ENCODE data around the gene COG2.
"Not testable (repeated sequence)": the region's sequence is repeated elsewhere in the genome, so short reads cannot be mapped to it uniquely, and the experiment has no call there.

COG2 gene

GRCh38 chr1:230642263-230642959, at the start of gene COG2:
Gene COG2 (plus strand): TSS chr1:230642481. CDS start chr1:230642607, 126 bp downstream.
- DNase-seq, result peak; percentile 99

- no peak for DNase-seq
Measured at GRCh38 chr1:230592848-230593414, 49.4 kb upstream of the COG2 start.

- DNase-seq, result no peak
Measured at GRCh38 chr1:230594214-230594773, 48.0 kb upstream of the COG2 start.

DNA sequence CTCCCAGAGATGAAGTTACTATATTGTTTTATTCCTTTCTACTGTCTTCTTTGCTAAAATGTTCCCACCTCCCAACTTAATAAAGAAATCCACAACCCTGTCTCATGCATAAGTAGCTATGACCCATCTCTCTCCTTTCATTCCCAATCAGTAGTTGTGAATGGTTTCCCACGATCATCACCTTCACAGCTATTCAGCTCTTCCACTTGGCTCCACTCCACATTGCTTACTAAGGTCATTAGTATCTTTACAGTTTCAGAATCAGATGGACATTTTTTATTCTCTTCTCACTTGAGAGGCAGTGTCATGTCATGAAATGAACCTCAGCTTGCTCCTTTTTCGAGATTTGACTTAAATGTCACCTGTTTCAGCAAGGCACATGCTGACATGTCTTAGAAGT, 47.1 kb upstream of the COG2 start:
- no peak for DNase-seq

- no peak for DNase-seq
Measured at GRCh38 chr1:230596306-230596705, 46.0 kb upstream of the COG2 start.

DNA sequence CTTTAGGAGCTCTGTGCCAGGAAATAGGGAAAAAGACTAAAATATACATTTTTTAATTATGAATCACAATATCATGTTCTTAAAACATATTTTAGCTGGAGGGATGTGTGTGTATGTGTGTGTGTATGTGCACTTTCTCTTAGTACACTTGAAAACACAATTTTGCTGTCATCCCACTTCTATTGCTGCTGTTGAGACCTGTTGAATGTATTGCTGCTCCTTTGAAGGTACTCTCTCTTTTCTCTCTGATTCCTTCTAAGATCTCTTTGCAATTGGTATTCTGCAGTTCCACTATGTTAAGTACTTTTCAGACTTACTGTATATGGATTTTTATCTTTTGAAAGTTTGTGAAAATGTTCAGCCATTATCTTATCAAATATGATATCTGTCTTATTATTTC, 43.5 kb upstream of the COG2 start:
- DNase-seq, result no peak

GRCh38 chr1:230599926-230600656, 42.2 kb upstream of the COG2 start:
- DNase-seq, result no peak

DNA sequence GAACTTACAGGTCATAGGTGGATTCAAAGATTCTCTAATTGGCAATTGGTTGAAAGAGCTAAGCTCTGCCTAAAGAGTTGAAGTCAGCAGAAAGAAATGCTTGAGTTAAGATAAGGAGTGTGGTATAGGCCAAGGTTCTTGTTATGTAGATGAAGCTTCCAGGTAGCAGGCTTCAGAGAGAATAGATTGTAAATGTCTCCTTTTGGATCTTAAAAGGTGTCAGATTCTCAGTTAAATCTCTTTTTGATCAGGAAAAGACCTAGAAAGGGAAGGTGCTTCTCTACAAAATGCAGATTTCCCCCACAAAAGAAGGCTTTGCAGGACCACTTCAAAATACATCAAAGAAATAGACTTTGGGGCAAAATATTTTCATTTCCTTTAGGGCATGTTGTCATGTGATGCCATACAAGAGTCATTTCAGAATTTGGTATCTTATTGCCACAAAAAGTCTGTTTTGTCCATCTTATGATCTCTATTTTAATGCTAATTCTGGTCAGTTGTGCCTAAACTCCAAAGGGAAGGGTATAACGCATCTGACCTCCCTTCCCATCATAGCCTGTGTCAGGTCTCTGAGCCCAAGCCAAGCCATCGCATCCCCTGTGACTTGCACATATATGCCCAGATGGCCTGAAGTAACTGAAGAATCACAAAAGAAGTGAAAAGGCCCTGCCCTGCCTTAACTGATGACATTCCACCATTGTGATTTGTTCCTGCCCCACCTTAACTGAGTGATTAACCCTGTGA, 41.5 kb upstream of the COG2 start:
- not testable (repeated sequence) for DNase-seq

- no peak for DNase-seq
Measured at GRCh38 chr1:230609208-230609607, 33.1 kb upstream of the COG2 start.

- no peak for DNase-seq
Measured at GRCh38 chr1:230610589-230610988, 31.7 kb upstream of the COG2 start.

DNA sequence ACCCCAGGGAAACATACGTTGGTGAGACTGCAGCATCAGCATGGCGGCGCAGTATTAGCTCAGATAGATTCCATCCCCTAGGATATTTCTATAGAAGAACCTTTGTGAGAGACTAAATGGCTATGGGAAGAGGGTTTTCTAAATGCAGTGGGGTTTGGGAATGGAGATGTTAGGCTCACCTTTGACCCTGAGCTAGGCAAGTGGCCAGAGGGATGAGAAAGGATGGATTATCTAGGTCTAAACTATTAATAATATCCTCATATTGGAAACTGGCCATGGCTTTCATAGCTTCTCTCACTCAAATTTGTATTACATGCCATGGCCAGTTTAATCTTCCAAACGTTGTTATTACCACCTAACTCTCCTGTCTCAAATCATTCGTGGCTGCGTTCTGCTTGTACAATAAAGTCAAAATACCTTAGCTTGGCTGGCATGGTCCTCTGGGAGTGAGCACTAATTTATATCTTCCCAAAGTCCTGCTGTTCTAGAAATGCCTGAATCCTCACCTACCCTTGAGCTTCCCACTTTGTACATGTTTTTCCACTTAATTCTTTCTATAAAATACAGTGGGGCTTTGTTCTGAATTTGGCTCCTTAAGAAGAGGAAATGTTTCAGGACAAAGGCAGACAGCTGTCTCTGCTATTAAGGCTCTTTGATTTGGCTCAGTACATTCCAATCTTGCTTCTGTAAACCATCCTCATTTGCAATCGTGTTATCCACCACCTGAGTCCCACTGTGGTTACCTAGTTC, 31.0 kb upstream of the COG2 start:
- no peak for DNase-seq

- no peak for DNase-seq
Measured at GRCh38 chr1:230611878-230612235, 30.4 kb upstream of the COG2 start.

GRCh38 chr1:230612651-230613050, 29.6 kb upstream of the COG2 start:
- DNase-seq, result no peak

- no peak for DNase-seq
Measured at GRCh38 chr1:230614121-230614520, 28.2 kb upstream of the COG2 start.

GRCh38 chr1:230618537-230618936, 23.7 kb upstream of the COG2 start:
- DNase-seq, result no peak

DNA sequence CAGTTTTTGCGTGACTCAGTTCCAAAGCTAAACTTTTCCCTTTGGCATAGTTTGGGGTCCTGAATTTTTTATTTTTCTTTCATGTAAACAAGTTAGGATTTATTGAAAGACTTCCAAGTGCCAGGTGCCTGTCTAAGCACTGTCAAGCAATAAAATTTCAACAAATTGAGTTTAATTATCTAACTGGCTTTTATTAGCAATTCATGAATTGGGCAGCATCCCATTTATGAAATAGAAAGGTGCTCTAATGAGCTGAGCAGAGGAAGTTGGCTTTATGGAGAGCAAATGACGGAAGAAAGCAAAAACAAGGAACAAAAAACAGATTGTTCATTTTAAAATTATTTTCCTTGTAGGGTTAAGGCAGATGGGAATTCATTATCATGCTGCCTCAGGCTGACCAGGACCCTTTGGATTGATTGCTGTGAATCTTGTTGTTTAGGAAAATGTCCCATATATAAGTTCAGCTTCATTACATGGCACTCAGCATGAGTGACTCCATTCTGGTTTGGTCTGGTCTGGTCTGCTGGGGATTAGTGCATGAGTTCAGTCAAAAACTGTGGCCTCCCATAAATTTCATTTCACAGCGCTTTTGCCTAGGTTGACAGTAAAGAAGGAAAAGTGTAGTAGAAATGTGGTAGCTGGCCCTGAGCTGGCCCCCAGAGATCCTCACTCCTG, 21.5 kb upstream of the COG2 start:
- no peak for DNase-seq

DNA sequence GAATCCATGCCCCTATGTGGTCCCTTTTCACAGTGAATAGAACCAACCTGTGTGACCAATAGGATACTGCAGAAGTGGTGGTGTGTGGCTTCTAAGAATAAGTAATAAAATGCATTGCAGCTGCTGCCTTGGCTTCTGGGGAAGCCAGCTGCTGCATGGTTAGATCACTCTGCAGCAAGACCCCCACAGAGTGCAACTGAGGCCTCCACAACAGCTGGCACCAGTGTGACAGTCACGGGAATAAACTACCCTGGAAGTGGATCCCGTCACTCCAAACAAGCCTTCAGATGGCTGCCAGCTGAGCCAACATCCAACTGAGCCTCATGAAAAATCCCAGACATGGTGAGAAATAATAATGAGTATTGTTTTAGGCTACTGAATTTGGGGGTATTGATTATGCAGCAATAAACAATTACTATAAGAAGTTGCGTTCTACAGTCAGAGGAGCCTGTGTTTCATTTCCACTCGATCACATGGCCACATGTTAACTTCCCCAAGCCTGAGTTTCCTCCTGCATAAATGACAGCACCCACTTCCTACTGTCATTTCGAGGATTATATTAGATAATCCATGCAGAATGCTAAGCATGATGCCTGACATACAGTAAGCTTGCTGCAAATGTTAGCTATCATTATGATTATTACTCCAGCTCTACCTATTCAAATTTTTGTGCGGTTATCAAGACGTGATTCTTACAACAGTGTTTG, 20.8 kb upstream of the COG2 start:
- DNase-seq, result no peak

- DNase-seq, result no peak
Measured at GRCh38 chr1:230622151-230622550, 20.1 kb upstream of the COG2 start.

DNA sequence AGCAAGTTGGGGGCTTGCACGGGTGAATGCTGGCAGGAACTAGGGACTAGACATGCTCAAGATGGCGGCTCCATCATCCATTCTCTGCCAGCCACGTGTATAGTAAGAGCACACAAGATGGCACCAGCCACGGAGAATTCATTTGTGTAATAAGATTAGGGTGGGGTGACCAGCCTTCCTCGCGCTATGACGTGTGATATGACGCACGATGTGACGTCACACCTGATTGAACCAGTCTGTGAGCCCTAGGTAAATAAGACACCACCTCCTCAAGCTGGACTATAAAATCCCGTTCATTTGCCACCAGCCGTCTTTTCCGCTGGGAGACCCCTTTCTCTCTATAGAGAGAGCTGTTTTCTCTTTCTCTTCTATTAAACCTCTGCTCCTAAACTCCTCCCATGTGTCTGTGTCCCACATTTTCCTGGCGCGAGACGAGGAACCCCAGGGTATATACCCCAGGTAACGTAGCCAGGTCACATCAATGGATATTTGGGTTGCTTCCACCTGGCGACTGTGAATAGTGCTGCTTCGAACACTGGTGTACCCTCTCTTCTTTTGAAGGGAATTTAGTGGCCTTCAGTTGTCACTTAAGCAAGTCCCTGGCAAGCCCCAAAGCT, 18.1 kb upstream of the COG2 start:
- DNase-seq, result no peak

DNA sequence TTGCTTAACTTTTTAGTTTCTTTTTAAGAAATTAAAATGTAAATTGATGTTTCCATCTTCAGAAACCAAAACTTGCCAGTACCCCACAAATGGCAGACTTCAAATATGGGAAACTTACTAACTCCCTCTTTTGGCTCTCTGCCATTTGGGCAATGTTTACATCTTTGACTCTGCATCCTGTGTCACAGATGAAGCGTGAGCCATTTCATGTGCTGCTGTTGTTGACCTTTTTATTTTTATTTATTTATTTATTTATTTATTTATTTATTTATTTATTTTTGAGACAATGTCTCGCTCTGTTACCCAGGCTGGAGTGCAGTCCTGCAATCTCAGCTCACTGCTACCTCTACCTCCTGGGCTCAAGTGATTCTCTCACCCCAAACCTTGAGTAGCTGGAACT, 16.0 kb upstream of the COG2 start:
- DNase-seq, result no peak

- no peak for DNase-seq
Measured at GRCh38 chr1:230627767-230628166, 14.5 kb upstream of the COG2 start.
